GM12878 (cell line): Measurements from ENCODE around the gene TOPBP1. TPM values are rescaled to one million over a fixed set of nuclear protein-coding genes. Genes with fewer than 3 reads are reported as not detected.

Experiments
- ATF2 ChIP-seq: IDR thresholded peaks from 2 replicates; pipeline ENCODE4 v1.6.1; 2012; ENCODE audit warnings: low read length, inconsistent platforms
- ATF7 ChIP-seq: fragments of 450-650 bp; IDR thresholded peaks from 2 replicates; pipeline ENCODE4 v1.6.1; 2016; ENCODE audit warnings: low read depth, mild to moderate bottlenecking
- CREB1 ChIP-seq: IDR thresholded peaks from 2 replicates; pipeline ENCODE4 v1.6.1; 2012; ENCODE audit warnings: low read depth, mild to moderate bottlenecking, inconsistent platforms
- EP300 ChIP-seq, 2 experiments: fragments of 150-350 bp in 1 of 2; IDR thresholded peaks; 2 replicates each; pipeline ENCODE4 v1.6.1; 2011 to 2012; ENCODE audit warnings: low read depth in 2 of 2, low read length in 2 of 2, borderline replicate concordance in 1 of 2, improper control_type of control experiment in 1 of 2, inconsistent platforms in 1 of 2; ENCODE audit not compliant: control insufficient read depth in 1 of 2
- ESRRA ChIP-seq: IDR thresholded peaks from 2 replicates; pipeline ENCODE4 v1.6.1; 2012; ENCODE audit warnings: mild to moderate bottlenecking, low read length, improper control_type of control experiment
- IRF4 ChIP-seq: IDR thresholded peaks from 2 replicates; pipeline ENCODE4 v1.6.1; 2011; ENCODE audit warnings: low read depth, low read length
- JUNB ChIP-seq: IDR thresholded peaks from 2 replicates; pipeline ENCODE4 v1.6.1; 2016; ENCODE audit warnings: antibody characterized with exemption, mild to moderate bottlenecking
- JUND ChIP-seq: IDR thresholded peaks from 2 replicates; pipeline ENCODE4 v1.6.1; 2012; ENCODE audit warnings: low read depth, mild to moderate bottlenecking, low read length, improper control_type of control experiment, moderate library complexity
- MEF2A ChIP-seq: IDR thresholded peaks from 2 replicates; pipeline ENCODE4 v1.6.1; 2011; ENCODE audit warnings: low read depth, mild to moderate bottlenecking, low read length, moderate library complexity; ENCODE audit not compliant: insufficient read depth
- NR2F1 ChIP-seq: fragments of 450-650 bp; conservative IDR thresholded peaks from 2 replicates; pipeline ENCODE4 v1.6.1; 2017; ENCODE audit warnings: mild to moderate bottlenecking
- RUNX3 ChIP-seq: IDR thresholded peaks from 2 replicates; pipeline ENCODE4 v1.6.1; 2012; ENCODE audit warnings: low read length, inconsistent platforms
- SKIL ChIP-seq: fragments of 450-650 bp; IDR thresholded peaks from 2 replicates; pipeline ENCODE4 v1.6.1; 2017; ENCODE audit warnings: mild to moderate bottlenecking, low read depth, inconsistent platforms; ENCODE audit not compliant: poor library complexity, severe bottlenecking
- SMAD1 ChIP-seq: fragments of 450-650 bp; IDR thresholded peaks from 2 replicates; pipeline ENCODE4 v1.6.1; 2018; ENCODE audit warnings: mild to moderate bottlenecking, low read depth; ENCODE audit not compliant: partially characterized antibody
- SPI1 ChIP-seq: IDR thresholded peaks from 2 replicates; pipeline ENCODE4 v1.6.1; 2011; ENCODE audit warnings: low read depth, mild to moderate bottlenecking, low read length, moderate library complexity, borderline replicate concordance; ENCODE audit not compliant: insufficient read depth
- TBL1XR1 ChIP-seq: IDR thresholded peaks from 2 replicates; pipeline ENCODE4 v1.6.1; 2012; ENCODE audit warnings: low read depth, low read length, improper control_type of control experiment
- ZBTB11 ChIP-seq: fragments of 450-650 bp; formaldehyde crosslinking; IDR thresholded peaks from 2 replicates; pipeline ENCODE4 v1.5.0; 2022; ENCODE audit warnings: mild to moderate bottlenecking, missing genetic modification characterization
- ZBTB4 ChIP-seq: fragments of 450-650 bp; formaldehyde crosslinking; IDR thresholded peaks from 2 replicates; pipeline ENCODE4 v1.4.0; 2022; ENCODE audit warnings: mild to moderate bottlenecking, moderate library complexity
- ZNF207 ChIP-seq: fragments of 450-650 bp; IDR thresholded peaks from 2 replicates; pipeline ENCODE4 v1.6.1; 2014; ENCODE audit warnings: antibody characterized with exemption, mild to moderate bottlenecking, borderline replicate concordance
- polyA plus RNA-seq, 11 experiments: library from polyadenylated mRNA; depleted of rRNA in 4 of 11; unstranded in 6 of 11; stranded (reverse) in 5 of 11; fragments of >200 nt; fragmentation: Nextera tagmentation in 4 of 11; fragmentation: Illumina TruSeq in 1 of 11; extraction: Ambion mirVana in 4 of 11; extraction: Trizol in 1 of 11; gene quantifications; 1 replicate in 1 of 11; 2 replicates in 10 of 11; pipeline versions ENCODE4 v1.2.1 to v1.2.3, GENCODE V29; 2011 to 2016; ENCODE audit warnings: inconsistent platforms in 2 of 11, missing spikeins in 2 of 11, low read depth in 1 of 11
- total RNA-seq, 4 experiments: library from RNA; depleted of rRNA in 3 of 4; stranded (reverse); fragments of >200 nt in 3 of 4; fragmentation: Illumina TruSeq in 1 of 4; extraction: Trizol in 1 of 4; gene quantifications; 2 replicates each; pipeline versions ENCODE4 v1.2.1 to v1.2.3, GENCODE V29; 2013 to 2021

Gene TOPBP1
- total and polyA plus RNA-seq, 10 of the 15 experiments (the other 5 are each of a cell fraction or from before 2014, with no cell fraction given): 18.3 to 99.3 (median 61.5) TPM

GRCh38 chr3:133572158-133573053 lies 89.3 kb downstream of the TOPBP1 start (continued):
- TF ChIP-seq SPI1: peak; percentile 96
- peak; percentile 47 for TF ChIP-seq ZNF207
- peak; percentile 66 for TF ChIP-seq RUNX3
- peak; percentile 87 for TF ChIP-seq MEF2A
- 0 out of 2 replicates have a peak, but pooled peaks have one; percentile 53 for TF ChIP-seq IRF4
- TF ChIP-seq ZBTB4 (CRISPR knock-in tag): no peak
- no peak for TF ChIP-seq ZBTB11 (CRISPR knock-in tag)
- no peak for TF ChIP-seq ESRRA
- TF ChIP-seq EP300 (IDR thresholded peaks at IDR 0.05; ENCODE audit: borderline replicate concordance in 1 of 2, control insufficient read depth in 1 of 2, low read depth in 2 of 2, low read length in 2 of 2): peak in 1 of 2 experiments; percentile 67; a peak in 1 of 4 replicates
- peak; percentile 84 for TF ChIP-seq ATF2
- TF ChIP-seq TBL1XR1: peak; percentile 70; the same call in 1 of the 2 replicates
- peak; percentile 79 for TF ChIP-seq JUNB
- 0 out of 2 replicates have a peak, but pooled peaks have one; percentile 31 for TF ChIP-seq NR2F1
- peak; percentile 67 for TF ChIP-seq ATF7
- TF ChIP-seq JUND: peak; percentile 58; the same call in 1 of the 2 replicates
- TF ChIP-seq SKIL: peak; percentile 33
- TF ChIP-seq SMAD1: peak; percentile 63
- TF ChIP-seq CREB1: 0 out of 2 replicates have a peak, but pooled peaks have one; percentile 35
